PC-3 (cell line): Measurements from ENCODE around the gene NKD1.

ENCODE experiments used
- EZH2 ChIP-seq: fragments of 300-600 bp; sonication (generic); IDR thresholded peaks from one replicate; pipeline ENCODE4 v1.6.1; 2017; ENCODE audit warnings: antibody characterized with exemption, mild to moderate bottlenecking, low read length; ENCODE audit not compliant: unreplicated experiment
- EZH2phosphoT487 ChIP-seq: fragments of 300-600 bp; sonication (generic); IDR thresholded peaks from 2 replicates; pipeline ENCODE4 v1.6.1; 2018; ENCODE audit warnings: mild to moderate bottlenecking, antibody characterized with exemption, low read length, borderline replicate concordance
- TF ChIP-seq, protein P1 (sequence below): fragments of 300-600 bp; sonication (generic); conservative IDR thresholded peaks from 2 replicates; pipeline ENCODE4 v1.5.1; 2017; ENCODE audit warnings: antibody characterized with exemption, low read depth, mild to moderate bottlenecking, low read length

DNA sequence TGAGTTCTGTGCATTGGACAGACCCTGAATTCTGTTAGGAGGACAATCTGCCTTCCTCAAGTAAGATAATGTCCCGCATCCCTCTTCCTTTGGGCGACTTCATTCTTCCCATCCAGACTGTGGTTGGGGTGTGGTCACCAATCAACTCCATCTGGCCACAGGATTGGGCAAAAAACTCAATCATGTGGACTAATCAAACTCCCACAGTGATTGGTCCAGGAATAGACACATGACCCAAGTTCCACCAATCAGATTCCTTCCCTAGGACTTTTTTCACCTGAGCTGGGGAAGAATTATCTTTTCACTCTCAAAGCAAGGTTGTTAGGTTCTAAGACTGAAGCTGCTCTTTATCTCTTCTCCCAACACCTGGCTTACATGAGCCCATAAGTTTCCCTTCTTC, 13.2 kb upstream of the NKD1 start:
- TF ChIP-seq EZH2: no peak
- TF ChIP-seq, protein P1, sequence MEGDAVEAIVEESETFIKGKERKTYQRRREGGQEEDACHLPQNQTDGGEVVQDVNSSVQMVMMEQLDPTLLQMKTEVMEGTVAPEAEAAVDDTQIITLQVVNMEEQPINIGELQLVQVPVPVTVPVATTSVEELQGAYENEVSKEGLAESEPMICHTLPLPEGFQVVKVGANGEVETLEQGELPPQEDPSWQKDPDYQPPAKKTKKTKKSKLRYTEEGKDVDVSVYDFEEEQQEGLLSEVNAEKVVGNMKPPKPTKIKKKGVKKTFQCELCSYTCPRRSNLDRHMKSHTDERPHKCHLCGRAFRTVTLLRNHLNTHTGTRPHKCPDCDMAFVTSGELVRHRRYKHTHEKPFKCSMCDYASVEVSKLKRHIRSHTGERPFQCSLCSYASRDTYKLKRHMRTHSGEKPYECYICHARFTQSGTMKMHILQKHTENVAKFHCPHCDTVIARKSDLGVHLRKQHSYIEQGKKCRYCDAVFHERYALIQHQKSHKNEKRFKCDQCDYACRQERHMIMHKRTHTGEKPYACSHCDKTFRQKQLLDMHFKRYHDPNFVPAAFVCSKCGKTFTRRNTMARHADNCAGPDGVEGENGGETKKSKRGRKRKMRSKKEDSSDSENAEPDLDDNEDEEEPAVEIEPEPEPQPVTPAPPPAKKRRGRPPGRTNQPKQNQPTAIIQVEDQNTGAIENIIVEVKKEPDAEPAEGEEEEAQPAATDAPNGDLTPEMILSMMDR: no peak
- TF ChIP-seq EZH2phosphoT487: no peak
